ENCODE data around the gene NFKBIB.

DNA sequence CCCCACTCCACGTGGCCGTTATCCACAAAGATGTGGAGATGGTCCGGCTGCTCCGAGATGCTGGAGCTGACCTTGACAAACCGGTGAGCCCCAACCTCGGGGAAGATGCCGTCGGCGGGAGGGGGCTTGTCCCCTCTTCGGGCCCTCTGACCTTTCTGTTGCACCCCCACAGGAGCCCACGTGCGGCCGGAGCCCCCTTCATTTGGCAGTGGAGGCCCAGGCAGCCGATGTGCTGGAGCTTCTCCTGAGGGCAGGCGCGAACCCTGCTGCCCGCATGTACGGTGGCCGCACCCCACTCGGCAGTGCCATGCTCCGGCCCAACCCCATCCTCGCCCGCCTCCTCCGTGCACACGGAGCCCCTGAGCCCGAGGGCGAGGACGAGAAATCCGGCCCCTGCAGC is 7.5 kb downstream of the NFKBIB start:
- no peak for TF ChIP-seq REST (IDR thresholded peaks at IDR 0.05; ENCODE audit: insufficient read depth in 1 of 2, low read depth in 2 of 2, low read length in 2 of 2)
- TF ChIP-seq TAF1 (IDR thresholded peaks at IDR 0.05; ENCODE audit: borderline replicate concordance, insufficient read depth, low read length): no peak
- TF ChIP-seq POLR2AphosphoS5 (IDR thresholded peaks at IDR 0.05; ENCODE audit: low read depth, low read length): no peak
- no peak for TF ChIP-seq SIN3A (IDR thresholded peaks at IDR 0.05; ENCODE audit: borderline replicate concordance, insufficient read depth, low read length)
